GM21717 (cell line): ENCODE data around the gene KBTBD2.
"Not testable (repeated sequence)": the region's sequence is repeated elsewhere in the genome, so short reads cannot be mapped to it uniquely, and the experiment has no call there.

ENCODE experiments used
- ATAC-seq: cut with Tn5 transposase; IDR thresholded peaks from one replicate; pipeline ENCODE4 v1.9.1; 2021; ENCODE audit warnings: mild to moderate bottlenecking, moderate library complexity; ENCODE audit not compliant: unreplicated experiment

The KBTBD2 gene

DNA sequence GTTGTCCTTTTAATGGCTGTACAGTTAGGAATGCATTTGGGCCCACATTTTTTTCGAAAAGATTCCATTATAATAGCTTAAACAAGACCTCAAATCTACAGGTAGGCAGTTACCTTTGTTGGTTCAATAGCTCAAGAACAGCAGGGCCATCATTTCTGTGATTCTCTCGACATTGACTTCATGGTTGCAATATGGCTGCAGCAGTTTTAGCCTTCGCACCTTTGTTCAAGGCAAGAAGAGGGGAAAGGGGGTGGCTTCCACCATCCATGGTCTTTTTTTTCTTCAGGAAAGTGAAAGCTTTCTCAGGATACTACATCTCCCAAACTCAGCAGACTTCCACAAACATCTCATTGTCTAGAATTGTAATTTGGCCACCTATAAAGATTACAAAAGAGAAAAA lies 2.2 kb upstream of the KBTBD2 start:
- ATAC-seq, result no peak

DNA sequence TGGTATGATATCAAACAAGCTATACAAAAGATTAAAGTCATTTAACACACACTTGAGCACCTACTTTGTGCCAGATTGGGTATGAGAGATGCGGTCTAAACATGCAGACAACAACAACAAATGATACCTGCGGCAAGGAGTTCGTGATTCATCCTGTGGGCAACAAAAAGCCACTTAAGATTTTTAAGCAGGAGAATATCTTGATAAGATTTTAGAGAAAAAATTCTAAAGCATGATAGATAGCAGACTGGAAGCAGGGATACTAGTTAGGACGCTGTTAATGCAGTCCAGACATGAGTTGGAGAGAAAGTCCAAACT lies 1.6 kb upstream of the KBTBD2 start:
- ATAC-seq, result no peak

DNA sequence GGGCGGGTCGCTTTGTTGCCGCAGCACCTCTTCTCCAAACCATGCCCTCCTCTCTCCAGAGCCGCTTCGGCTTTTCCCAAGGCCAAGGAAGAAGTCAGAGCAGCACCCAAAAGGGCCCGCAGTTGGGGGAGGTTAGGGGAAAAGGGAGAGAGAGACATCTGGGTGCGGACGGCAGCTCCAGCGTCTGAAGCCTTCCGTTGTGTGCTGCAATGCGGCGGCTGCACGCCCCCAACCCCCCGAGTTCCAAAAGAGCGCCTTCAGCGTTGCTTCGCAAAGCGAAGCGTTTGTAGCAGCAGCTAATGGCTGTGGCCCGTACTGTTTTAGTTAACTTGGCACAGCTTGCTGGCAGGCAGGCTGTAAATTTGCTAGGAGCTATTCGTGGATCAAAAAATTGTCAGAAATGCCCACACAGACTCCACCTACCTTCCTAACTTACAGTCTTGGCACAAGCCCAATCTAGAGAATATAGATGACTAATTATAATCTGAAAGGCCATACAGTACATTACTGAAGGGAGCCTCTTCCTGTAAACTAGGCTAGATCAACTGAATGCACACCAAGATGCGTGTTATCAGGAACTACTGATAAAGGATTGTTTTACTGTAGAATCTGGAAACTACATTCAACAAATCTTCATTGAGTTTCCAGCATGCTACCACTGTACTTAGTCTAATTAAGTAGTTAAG lies 1.1 kb upstream of the KBTBD2 start:
- peak; percentile 4 for ATAC-seq

DNA sequence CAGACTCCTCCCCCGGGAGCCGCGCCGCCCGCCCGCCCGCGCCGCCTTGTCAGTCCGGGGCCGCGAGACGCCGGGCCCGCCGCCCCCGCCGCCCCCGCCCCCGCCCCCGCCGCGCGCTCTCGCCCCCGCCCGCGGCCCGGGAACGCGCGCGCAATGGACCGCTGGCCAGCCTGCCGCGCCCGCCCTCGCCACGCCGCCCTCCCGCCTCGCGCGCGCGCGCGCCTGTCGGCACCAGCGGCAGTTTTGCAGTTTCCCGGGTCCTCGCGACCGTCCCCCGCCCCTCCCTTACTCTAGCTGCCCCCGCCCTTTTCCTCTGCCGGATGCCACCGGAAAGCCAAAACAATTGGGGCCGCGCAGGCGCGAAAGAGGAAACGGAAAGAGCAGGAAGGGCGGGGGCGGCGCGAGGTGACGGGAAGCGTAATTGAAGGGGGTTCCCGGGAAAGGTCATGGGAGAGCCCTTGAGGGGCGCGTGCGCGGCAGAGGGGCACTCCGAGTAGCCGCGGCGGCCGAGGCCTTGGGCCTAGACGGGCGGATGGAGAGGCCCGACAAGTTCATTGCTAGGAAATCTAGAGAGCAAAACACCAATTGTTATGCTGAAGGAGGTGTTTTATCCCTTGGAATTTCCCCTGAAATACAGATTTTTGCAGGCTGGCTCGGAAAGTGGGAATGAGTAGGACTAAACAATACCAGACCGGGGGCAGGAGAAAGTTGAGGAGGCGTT lies 400 bp upstream of the KBTBD2 start:
- peak; percentile 53 for ATAC-seq

DNA sequence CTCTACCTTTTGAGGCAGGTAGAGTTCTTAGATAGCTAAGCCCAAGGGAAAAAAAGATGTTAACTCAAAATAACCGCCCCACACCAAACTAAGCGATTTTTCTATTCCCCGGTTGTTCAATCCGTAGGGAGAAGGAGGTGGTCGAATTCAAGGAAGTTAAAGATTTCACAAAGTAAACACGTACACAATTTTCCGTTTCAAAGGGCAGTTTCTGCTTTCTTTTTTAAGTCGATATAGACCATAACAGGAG lies 842 bp downstream of the KBTBD2 start:
- no peak for ATAC-seq

DNA sequence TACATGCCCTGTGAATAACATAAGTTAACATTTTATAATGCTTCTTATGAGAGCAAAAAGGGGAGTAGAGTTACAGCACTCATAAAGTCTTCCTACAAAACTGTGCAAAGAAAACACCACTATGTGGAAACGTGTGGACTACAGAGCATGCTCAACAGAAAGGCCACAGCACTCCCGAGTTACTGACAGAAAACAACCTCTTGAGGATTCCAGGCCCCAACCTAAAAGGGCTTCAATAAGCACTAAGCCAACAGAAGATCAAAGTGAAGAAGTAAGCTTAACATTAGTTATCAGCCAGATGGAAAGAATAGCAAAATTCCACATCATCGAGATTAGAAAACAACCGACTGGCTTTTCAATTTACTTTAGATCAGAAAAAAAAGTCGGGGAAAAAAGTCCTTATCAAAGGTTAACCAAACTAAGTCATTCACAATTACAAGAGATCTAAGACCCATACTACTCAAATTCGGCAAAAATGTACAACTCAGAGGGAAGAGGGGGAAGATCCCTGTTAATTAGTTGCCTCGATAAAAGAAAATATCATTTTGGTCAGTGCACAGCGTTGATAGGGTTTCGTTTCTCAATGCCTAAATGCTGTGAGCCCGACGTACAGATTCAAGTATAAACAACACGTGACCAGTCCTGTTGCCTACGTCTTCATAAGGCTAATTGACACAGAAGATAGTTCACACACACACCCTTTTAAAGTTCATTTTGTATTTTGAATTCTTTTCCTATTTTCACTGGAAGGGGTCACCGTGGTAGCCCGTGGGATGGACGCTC lies 1.4 kb downstream of the KBTBD2 start:
- ATAC-seq, result peak; percentile 30

DNA sequence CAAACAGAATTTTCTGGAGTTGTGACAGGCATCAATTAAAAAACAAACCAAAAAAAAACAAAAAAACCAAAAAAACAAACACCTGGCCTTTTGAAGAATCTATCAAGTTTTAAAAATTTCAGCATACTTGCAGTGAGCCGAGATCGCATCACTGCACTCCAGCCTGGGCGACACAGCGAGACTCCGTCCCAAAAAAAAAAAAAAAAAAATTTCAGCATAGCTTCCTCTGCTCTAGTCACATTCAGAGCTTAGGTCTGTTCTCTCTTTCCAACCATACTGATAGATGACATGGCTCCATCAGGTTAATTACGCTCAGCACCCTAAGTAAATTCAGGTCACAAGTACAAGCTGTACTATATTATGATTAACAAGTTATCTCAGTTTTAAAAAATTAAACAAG lies 3.1 kb downstream of the KBTBD2 start:
- ATAC-seq, result no peak

DNA sequence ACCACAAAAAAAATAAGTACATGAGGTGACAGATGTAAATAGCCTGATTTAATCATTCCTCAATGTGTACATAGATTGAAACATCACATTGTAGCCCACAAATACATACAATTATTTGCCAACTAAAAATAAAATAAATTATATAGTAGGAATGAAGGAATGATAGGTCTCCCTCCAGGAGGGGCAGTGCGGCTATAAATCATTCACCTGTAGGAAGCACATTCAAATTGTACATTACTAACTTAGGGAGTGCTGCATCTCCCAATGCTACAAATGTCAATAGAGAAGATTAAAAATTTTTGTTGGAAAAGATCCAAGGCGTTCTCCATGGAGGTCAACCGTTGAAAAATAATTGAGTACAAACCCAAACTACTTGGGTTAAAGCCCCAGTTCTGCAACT lies 4.2 kb downstream of the KBTBD2 start:
- ATAC-seq, result no peak

DNA sequence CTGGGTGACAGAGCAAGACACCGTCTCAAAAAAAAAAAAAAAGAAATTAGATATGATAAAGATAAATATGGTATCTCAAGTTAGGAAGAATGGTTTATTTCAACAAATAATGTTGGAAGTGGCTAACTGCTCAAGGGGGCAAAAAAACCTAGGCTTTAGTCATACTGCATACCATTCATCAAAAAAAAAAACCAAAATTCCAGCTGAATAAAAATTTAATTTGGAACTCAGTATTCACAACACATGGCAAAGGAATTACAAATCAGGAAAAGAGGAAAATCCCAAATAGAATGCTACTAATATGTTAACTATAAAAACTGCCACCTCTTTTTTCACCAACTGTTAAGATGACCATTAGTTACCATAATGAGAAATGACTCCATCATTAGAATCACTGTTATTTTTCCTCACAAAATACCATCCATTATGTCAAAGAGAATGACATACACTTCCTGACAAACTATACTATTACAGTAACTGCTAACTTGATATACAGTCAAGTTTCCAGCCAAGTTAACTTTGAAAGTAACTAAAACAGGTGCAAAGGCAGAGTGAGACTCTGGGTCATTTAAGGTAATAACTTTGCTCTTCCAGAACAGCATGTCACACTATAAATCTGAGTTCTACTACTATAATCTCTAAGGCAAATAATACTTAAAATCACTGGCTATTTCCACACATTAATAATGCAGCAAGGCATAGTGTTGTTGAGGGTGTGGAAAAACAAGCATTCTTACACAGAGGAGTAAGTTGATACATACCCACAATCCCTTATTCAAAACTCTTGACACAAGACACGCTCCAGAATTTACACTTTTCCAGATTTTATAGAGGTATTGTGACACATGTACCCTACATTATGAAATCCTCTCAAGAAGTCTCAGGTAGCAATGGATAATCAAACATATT lies 10.2 kb downstream of the KBTBD2 start:
- ATAC-seq, result no peak

DNA sequence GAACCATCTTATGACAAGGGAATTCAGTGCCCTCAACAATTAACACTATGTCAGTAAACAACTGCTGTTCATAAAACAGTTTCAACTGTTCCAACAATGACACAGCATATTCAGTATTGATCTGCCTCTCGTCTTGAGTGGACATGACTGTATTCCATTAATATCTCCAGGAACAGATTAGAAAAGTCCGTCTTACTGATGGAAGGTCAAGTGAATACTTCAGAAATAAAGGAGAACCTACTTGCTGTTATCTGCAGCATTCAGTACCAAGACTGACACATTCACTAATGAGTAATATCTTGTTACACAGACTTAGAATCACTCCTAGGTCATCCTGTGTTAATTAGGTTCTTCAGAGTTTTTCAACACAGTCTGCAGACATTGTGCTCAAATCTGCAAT lies 12.1 kb downstream of the KBTBD2 start:
- no peak for ATAC-seq

DNA sequence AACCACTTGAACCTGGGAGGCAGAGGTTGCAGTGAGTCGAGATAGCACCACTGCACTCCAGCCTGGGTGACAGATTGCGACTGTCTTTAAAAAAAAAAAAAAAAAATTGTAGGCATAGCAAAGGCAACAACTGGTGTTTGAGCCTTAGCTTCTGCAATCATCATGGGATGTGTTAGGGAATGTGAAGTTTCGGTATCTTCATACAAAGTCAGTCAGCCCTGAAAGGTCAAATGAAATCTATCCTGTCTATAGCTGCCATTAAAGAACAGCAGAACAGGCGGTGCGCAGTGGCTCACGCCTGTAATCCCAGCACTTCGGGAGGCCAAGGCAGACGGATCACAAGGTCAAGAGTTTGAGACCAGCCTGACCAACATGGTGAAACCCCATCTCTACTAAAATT lies 13.5 kb downstream of the KBTBD2 start:
- ATAC-seq, result not testable (repeated sequence)

DNA sequence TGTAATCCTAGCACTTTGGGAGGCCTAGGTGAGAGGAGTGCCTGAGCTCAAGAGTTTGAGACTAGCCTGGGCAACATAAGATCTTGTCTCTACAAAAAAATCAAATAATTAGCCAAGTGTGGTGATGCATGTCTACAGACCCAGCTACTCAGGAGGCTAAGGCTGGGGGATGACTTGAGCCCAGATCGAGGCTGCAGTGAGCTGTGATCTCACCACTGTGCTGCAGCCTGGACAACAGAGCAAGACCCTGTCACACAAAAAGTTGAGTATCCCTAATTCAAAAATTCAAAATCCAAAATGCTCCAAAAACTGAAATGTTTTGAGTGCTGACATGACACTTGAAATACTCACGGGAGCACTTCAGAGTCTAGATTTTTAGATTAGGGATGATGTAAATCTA lies 19.1 kb downstream of the KBTBD2 start:
- ATAC-seq, result no peak

DNA sequence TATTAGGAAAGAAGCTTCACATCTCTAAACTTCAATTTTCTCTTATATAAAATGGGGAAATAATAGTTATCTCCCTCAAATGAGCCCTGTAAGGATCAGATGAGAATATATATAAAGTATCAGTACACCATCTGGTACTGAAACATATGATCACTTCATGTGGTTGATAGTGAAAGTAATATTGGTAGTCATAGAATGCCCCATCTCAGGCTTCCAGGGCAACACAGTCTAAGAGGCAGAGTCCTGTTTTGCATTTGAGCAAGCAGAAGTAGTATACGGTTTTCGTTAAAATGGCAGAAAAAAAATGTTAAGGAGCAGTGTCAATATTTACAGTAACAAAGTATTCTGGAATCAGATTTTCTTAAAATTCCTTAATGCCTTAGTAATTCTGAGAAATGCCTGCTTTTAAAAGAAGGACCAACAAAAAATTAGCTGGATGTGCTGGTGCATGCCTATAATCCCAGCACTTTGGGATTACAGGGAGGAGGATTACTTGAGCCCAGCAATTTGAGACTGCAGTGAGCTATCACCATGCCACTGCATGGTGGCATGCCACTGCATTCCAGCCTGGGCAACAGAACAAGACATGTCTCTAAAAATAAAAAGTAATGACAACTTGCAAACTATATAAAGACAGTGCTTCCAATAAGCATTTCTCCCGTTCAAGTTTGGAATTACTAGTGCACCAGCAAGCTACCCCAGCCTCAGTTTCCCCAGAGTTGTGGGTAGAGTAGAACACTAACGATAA lies 19.8 kb downstream of the KBTBD2 start:
- peak; percentile 81 for ATAC-seq

DNA sequence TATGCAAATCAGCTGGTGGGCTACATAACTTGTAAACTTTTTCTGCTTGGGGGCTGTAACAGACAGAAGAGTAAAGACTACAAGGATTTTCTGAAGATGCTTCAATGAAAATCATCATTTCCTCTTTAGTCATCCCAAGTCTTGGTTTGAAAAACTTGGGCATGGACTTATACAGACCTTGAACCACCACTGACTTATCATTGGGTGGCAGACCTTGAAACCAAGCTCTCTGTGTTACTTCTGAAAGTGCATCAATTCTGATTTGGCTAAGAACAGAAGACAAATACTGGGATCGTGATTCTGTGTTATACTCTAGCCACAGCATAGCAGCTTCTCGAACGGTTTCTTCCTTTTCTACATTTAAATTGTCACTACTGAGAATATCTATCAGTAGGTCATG lies 21.3 kb downstream of the KBTBD2 start:
- no peak for ATAC-seq

DNA sequence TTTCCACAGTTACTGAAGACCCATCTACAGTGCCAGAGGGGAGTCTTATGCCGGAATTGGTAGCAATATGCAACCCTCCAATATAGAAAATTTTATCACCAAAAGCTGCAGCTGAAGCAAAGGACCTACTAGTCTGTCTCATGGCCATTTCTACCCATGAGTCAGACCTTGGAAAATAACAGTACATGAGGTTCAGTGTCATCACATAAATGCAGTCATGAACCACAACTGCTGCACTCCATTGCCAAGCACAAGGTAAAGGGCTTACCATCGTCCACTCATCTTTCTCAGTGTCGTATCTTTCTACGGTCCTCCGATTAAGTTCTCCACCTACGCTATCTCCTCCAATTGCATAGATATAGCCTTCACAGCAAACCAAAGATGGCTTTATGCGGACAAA lies 21.8 kb downstream of the KBTBD2 start:
- ATAC-seq, result no peak

DNA sequence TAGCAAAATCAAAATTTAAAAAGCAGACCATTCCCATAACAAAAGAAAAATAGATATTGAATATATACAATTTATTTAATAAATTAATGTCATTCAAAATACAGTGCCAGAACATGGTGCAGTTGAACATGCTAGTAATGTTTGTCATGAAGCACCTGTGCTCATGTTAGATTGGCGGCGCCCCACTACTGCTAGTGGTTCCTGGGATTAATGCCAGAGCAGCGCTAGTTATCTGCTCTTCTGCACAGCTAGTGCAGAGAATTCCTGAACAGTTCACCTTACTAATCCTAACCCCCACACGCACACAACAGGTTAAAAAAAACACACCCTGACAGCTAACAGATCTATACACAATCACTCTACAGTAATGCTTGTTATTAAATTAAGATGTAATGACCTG lies 23.4 kb downstream of the KBTBD2 start:
- no peak for ATAC-seq

DNA sequence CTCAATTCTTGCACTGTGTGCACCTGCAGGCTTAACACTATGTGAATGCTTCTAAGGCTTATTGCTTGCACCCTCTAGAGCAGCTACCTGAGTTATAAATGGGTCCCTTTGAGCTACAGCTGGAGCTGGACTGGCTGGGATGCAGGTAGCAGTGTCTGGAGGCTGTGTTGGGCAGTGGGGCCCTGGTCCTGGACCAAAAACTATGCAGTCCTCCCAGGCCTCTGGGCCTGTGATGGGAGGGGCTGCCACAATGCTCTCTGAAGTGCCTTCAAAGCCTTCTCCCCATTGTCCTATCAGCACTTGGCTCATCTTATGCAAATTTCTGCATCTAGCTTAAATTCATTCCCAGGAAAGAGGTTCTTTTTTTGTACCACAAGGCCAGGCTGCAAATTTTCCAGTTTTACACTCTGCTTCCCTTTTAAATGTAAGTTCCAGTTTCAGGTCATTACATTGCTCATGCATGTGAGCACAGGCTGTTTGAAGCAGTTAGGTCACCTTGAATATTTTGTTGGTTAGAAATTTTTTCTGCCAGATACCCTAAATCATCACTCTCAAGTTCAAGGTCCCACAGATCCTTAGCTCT lies 26.0 kb downstream of the KBTBD2 start:
- no peak for ATAC-seq

DNA sequence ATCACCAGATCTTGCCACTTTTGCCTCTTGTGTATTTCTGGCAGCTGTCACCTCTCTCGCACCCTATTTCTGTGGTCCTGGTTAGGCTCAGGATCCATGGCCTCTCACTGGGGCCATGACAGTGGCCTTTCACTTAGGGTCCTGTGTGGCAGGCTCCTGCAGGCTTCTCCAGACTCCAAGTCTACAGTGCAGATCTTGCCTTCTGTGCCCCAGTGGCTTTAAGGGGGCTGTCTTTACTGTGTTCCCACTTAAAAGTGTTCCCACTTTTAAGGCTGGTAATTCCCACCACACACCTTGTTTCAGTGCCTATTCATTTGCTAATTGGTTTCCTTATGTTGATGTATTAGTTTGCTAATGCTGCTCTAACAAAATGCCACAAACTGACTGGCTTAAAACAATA lies 27.7 kb downstream of the KBTBD2 start:
- ATAC-seq, result not testable (repeated sequence)

DNA sequence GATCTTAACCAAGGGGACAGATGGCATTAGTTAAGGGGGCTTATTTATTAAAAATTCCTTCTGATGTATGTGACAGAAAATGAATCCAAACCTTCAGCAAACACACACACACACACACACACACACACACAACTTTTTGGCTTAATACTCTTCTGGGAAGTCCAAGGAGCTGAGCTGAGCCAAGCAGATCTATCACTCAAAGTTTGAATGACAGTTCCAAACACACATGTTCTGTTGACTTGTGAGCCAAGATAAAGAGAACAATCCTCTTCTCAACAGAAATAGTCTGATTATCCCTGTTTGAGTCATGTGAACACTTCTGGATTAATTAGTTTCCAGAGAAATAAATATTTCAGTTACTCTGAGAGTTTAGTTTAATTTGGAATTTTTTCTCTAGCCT lies 31.5 kb downstream of the KBTBD2 start:
- no peak for ATAC-seq

DNA sequence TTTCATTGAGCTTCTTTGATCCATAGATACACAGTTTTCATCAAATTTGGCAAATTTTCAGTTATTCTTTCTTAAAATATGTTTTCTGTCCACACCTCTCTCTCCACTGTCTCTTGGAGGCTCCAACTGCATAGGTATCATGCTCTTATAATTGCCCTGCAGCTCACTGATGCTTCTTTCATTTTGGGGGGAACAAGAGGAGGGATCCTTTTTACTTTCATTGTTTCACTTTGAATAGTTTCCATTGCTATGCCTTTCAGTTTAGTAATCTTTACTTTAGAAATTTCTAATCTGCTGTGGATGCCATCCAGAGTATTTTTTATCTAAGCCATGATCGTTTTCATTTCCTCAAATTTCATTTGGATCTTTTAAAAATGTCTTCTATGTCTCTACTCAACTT lies 32.9 kb downstream of the KBTBD2 start:
- no peak for ATAC-seq
